Neuronal stem cell (in vitro differentiated cells): ENCODE results near the gene TMEM95.

Experiments used
- DNase-seq: peaks from one replicate; pipeline ENCODE4 v3.0.0-alpha.2; 2013; ENCODE audit warnings: low spot score
- H2AFZ ChIP-seq: one replicate; pipeline ENCODE4 v1.6.1; 2013; ENCODE audit warnings: mild to moderate bottlenecking, low read length, inconsistent platforms
- H2AK5ac ChIP-seq: 2 replicates; pipeline ENCODE4 v1.6.1; 2013; ENCODE audit warnings: low read depth, mild to moderate bottlenecking, inconsistent platforms, low read length, moderate library complexity, mixed read lengths
- H2BK120ac ChIP-seq: 2 replicates; pipeline ENCODE4 v1.6.1; 2013; ENCODE audit warnings: low read depth, mild to moderate bottlenecking, inconsistent platforms, low read length, moderate library complexity, mixed read lengths
- H2BK12ac ChIP-seq: one replicate; pipeline ENCODE4 v1.6.1; 2013; ENCODE audit warnings: low read length, inconsistent platforms
- H2BK15ac ChIP-seq: 2 replicates; pipeline ENCODE4 v1.6.1; 2013; ENCODE audit warnings: mild to moderate bottlenecking, low read length, inconsistent platforms, mixed read lengths
- H2BK5ac ChIP-seq: one replicate; pipeline ENCODE4 v1.6.1; 2013; ENCODE audit warnings: inconsistent platforms, mild to moderate bottlenecking, low read length, moderate library complexity
- H3K14ac ChIP-seq: one replicate; pipeline ENCODE4 v1.6.1; 2013; ENCODE audit warnings: low read length, inconsistent platforms
- H3K18ac ChIP-seq: 2 replicates; pipeline ENCODE4 v1.6.1; 2013; ENCODE audit warnings: low read length, inconsistent platforms
- H3K23ac ChIP-seq: 2 replicates; pipeline ENCODE4 v1.6.1; 2013; ENCODE audit warnings: low read depth, mild to moderate bottlenecking, mixed read lengths, low read length, inconsistent platforms; ENCODE audit not compliant: poor library complexity
- H3K27ac ChIP-seq: replicated peaks from 3 replicates; pipeline ENCODE4 v1.5.1; 2013; ENCODE audit warnings: low read length, inconsistent platforms
- H3K27me3 ChIP-seq, 3 experiments: 2 replicates each; pipeline ENCODE4 v1.6.1; 2013; ENCODE audit warnings: low read length in 3 of 3, mild to moderate bottlenecking in 2 of 3, inconsistent platforms in 1 of 3, low read depth in 1 of 3, mixed read lengths in 1 of 3, moderate library complexity in 1 of 3; ENCODE audit not compliant: control insufficient read depth in 3 of 3, insufficient read depth in 3 of 3
- H3K36me3 ChIP-seq, 2 donors: replicated peaks in 1 of 2; 2 replicates each; pipeline ENCODE4 v1.6.1; 2013; ENCODE audit warnings: low read length in 2 of 2; ENCODE audit not compliant: control insufficient read depth in 2 of 2, insufficient read depth in 2 of 2
- H3K4ac ChIP-seq: 2 replicates; pipeline ENCODE4 v1.6.1; 2013; ENCODE audit warnings: inconsistent platforms, mild to moderate bottlenecking, low read length, moderate library complexity
- H3K4me1 ChIP-seq, 2 donors: 1 replicate in 1 of 2; 2 replicates in 1 of 2; pipeline ENCODE4 v1.6.1; 2013; ENCODE audit warnings: low read length in 2 of 2, low read depth in 1 of 2; ENCODE audit not compliant: control insufficient read depth in 2 of 2, insufficient read depth in 1 of 2
- H3K4me2 ChIP-seq: one replicate; pipeline ENCODE4 v1.6.1; 2013; ENCODE audit warnings: mild to moderate bottlenecking, low read length, inconsistent platforms; ENCODE audit not compliant: insufficient read depth, poor library complexity, severe bottlenecking
- H3K4me3 ChIP-seq, 2 donors: 2 replicates each; pipeline ENCODE4 v1.5.1; 2013; ENCODE audit warnings: low read length in 2 of 2, mild to moderate bottlenecking in 2 of 2, inconsistent platforms in 1 of 2, moderate library complexity in 1 of 2
- H3K79me1 ChIP-seq: one replicate; pipeline ENCODE4 v1.6.1; 2013; ENCODE audit warnings: low read depth, mild to moderate bottlenecking, inconsistent platforms, low read length, moderate library complexity
- H3K9ac ChIP-seq: one replicate; pipeline ENCODE4 v1.6.1; 2013; ENCODE audit warnings: mild to moderate bottlenecking, low read depth, low read length, inconsistent platforms; ENCODE audit not compliant: poor library complexity
- H3K9me3 ChIP-seq, 2 donors: replicated peaks in 1 of 2; 2 replicates each; pipeline versions ENCODE3 to v1.6.1; 2013; ENCODE audit warnings: low read length in 2 of 2, mild to moderate bottlenecking in 2 of 2, inconsistent platforms in 1 of 2, low read depth in 1 of 2, mixed read lengths in 1 of 2, moderate library complexity in 1 of 2; ENCODE audit not compliant: control insufficient read depth in 2 of 2, insufficient read depth in 1 of 2
- H4K8ac ChIP-seq: one replicate; pipeline ENCODE4 v1.6.1; 2013; ENCODE audit warnings: low read depth, mild to moderate bottlenecking, inconsistent platforms, low read length, moderate library complexity
- H4K91ac ChIP-seq: one replicate; pipeline ENCODE4 v1.6.1; 2013; ENCODE audit warnings: low read length, low read depth, mild to moderate bottlenecking, inconsistent platforms; ENCODE audit not compliant: poor library complexity
- WGBS, 2 donors: extraction: QIAGEN DNeasy Blood & Tissue Kit; methylation state at CpG; one replicate each; pipeline ENCODE4 v1.1.7; 2013; ENCODE audit warnings: missing lambda C conversion rate in 2 of 2, mixed read lengths in 1 of 2; ENCODE audit not compliant: insufficient read length in 2 of 2, insufficient replicate concordance in 1 of 2; ENCODE audit errors: extremely low coverage in 2 of 2; 5-methylcytosine and 5-hydroxymethylcytosine counted together

The TMEM95 gene

GRCh38 chr17:7403043-7403726 is 48.2 kb downstream of the TMEM95 start:
- no peak overlapping the region for H3K4ac ChIP-seq
- H3K4me2 ChIP-seq, result peak overlapping the region; percentile 72
- no peak overlapping the region for H3K23ac ChIP-seq
- H2BK12ac ChIP-seq, result no peak overlapping the region
- H4K91ac ChIP-seq, result peak overlapping the region; percentile 32
- peaks cover 2 to 12% of the 10 kb centered on the region in 2 donors for H3K36me3 ChIP-seq
- H4K8ac ChIP-seq, result no peak overlapping the region
- no peaks in the 10 kb centered on the region for H3K27me3 ChIP-seq
- peaks cover 14 to 25% of the 10 kb centered on the region in 2 donors for H3K4me1 ChIP-seq
- H3K9me3 ChIP-seq, result no peaks in the 10 kb centered on the region
- peak overlapping the region; percentile 97 for H3K27ac ChIP-seq
- no peak overlapping the region for H3K14ac ChIP-seq
- H3K9ac ChIP-seq, result peak overlapping the region; percentile 92
- peak overlapping the region; percentile 98 for H2BK5ac ChIP-seq
- H2AK5ac ChIP-seq, result no peak overlapping the region
- H3K18ac ChIP-seq, result peak overlapping the region; percentile 39
- peak overlapping the region; percentile 82 for H2BK15ac ChIP-seq
- WGBS, 2 donors, result no CpG with 5 or more reads among the region's 16 CpGs
- H3K79me1 ChIP-seq, result peaks cover 10% of the 10 kb centered on the region
- peak overlapping the region; percentile 74 to 88 for H3K4me3 ChIP-seq
- peak overlapping the region; percentile 89 for H2AFZ ChIP-seq
- DNase-seq, result peak; percentile 67
- no peak overlapping the region for H2BK120ac ChIP-seq

DNA sequence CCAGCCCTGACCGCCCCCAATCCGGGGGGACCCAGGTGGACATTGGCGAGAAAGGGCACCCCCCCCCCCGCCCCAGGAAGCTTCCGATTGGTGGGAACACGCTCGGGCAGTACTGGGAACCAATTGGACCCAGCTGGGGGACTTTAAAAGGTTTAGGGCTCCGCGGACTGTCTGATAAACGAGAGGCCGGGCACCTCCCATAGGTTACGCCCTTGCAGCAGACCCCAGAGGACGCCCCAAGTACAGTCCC is 48.7 kb downstream of the TMEM95 start:
- Histone ChIP-seq H2BK120ac (no peak overlapping the region), H3K27ac (peak overlapping the region; percentile 97), H2AK5ac (no peak overlapping the region), H2BK5ac (peak overlapping the region; percentile 98), H4K8ac (no peak overlapping the region), H3K4me2 (peak overlapping the region; percentile 72), H3K4ac (no peak overlapping the region), H2BK12ac (no peak overlapping the region), H2BK15ac (no peak overlapping the region), H2AFZ (peak overlapping the region; percentile 89), H3K14ac (no peak overlapping the region), H3K4me1 (peaks cover 14 to 25% of the 10 kb centered on the region in 2 donors), H3K4me3 (peak overlapping the region; percentile 74 to 88), H3K23ac (peak overlapping the region; percentile 96), H4K91ac (no peak overlapping the region), H3K9ac (peak overlapping the region; percentile 92), H3K27me3 (no peaks in the 10 kb centered on the region), H3K79me1 (peaks cover 14% of the 10 kb centered on the region), H3K36me3 (peaks cover 5 to 17% of the 10 kb centered on the region in 2 donors), H3K9me3 (no peaks in the 10 kb centered on the region), H3K18ac (peak overlapping the region; percentile 98)
- no CpG with 5 or more reads among the region's 13 CpGs for WGBS, 2 donors
- DNase-seq, result no peak

GRCh38 chr17:7403977-7404736 is 49.2 kb downstream of the TMEM95 start, which contains the start of gene TMEM256:
Gene TMEM256 (minus strand): TSS chr17:7404097. CDS start chr17:7404084, 13 bp downstream.
- WGBS, 2 donors, result no CpG with 5 or more reads among the region's 49 CpGs
- Histone ChIP-seq H2BK12ac (no peak within 1 kb of the TSS), H3K4me2 (peak within 1 kb of the TSS; percentile 92), H3K27ac (peak within 1 kb of the TSS; percentile 97), H2BK5ac (peak within 1 kb of the TSS; percentile 98), H2AK5ac (peak within 1 kb of the TSS; percentile 100), H3K9me3 (no peaks in the 10 kb centered on the region), H3K27me3 (no peaks in the 10 kb centered on the region), H2BK15ac (peak within 1 kb of the TSS; percentile 89), H3K9ac (peak within 1 kb of the TSS; percentile 92), H3K4me1 (peaks cover 14 to 25% of the 10 kb centered on the region in 2 donors), H3K36me3 (peaks cover 10 to 22% of the 10 kb centered on the region in 2 donors), H3K23ac (peak within 1 kb of the TSS; percentile 96), H2BK120ac (peak within 1 kb of the TSS; percentile 91), H2AFZ (peak within 1 kb of the TSS; percentile 89), H4K8ac (no peak within 1 kb of the TSS), H3K18ac (peak within 1 kb of the TSS; percentile 98), H3K79me1 (peaks cover 15% of the 10 kb centered on the region), H3K4me3 (peak within 1 kb of the TSS; percentile 74 to 97), H3K14ac (peak within 1 kb of the TSS; percentile 38), H4K91ac (peak within 1 kb of the TSS; percentile 32), H3K4ac (no peak within 1 kb of the TSS)
- DNase-seq, result peak; percentile 100
